HepG2 (cell line): ENCODE measurements around the gene CHST3.
"Not testable (repeated sequence)": the region's sequence is repeated elsewhere in the genome, so short reads cannot be mapped to it uniquely, and the experiment has no call there.

Source experiments
- MAF1 ChIP-seq: sonication (generic); formaldehyde crosslinking; IDR thresholded peaks from 2 replicates; pipeline ENCODE4 v1.5.0; 2020; ENCODE audit warnings: missing genetic modification reagents, borderline replicate concordance
- RFX5 ChIP-seq: IDR thresholded peaks from 2 replicates; pipeline ENCODE4 v1.6.1; 2011; ENCODE audit warnings: low read depth, low read length, improper control_type of control experiment
- SAFB2 ChIP-seq: sonication (generic); formaldehyde crosslinking; IDR thresholded peaks from 2 replicates; pipeline ENCODE4 v1.5.1; 2020; ENCODE audit warnings: missing genetic modification reagents, low read depth, mild to moderate bottlenecking, borderline replicate concordance
- ZC3H4 ChIP-seq: sonication (generic); formaldehyde crosslinking; IDR thresholded peaks from 2 replicates; pipeline ENCODE4 v1.4.0; 2020; ENCODE audit warnings: missing genetic modification reagents, borderline replicate concordance
- ZNF326 ChIP-seq: sonication (generic); formaldehyde crosslinking; IDR thresholded peaks from 2 replicates; pipeline ENCODE4 v1.4.0; 2020; ENCODE audit warnings: missing genetic modification reagents, borderline replicate concordance
- ZNF766 ChIP-seq: sonication (generic); formaldehyde crosslinking; IDR thresholded peaks from 2 replicates; pipeline ENCODE4 v1.5.0; 2020; ENCODE audit warnings: missing genetic modification reagents, borderline replicate concordance

DNA sequence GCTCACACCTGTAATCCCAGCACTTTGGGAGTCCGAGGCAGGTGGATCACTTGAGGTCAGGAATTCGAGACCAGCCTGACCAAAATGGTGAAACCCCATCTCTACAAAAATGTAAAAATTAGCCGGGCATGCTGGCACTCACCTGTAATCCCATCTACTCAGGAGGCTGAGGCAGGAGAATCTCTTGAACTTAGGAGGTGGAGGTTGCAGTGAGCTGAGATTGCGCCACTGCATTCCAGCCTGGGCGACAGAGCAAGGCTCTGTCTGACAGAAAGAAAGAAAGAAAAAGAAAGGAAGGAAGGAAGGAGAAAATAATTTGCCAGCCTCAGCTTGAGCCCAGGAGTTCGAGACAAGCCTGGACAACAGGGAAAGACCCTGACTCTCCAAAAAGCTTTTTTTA is 24.7 kb downstream of the CHST3 start:
- TF ChIP-seq ZNF326 (CRISPR knock-in tag); SAFB2 (CRISPR knock-in tag); ZC3H4; RFX5; MAF1; ZNF766 (CRISPR knock-in tag): not testable (repeated sequence)
